Measurements from ENCODE around the gene NUP210.

DNA sequence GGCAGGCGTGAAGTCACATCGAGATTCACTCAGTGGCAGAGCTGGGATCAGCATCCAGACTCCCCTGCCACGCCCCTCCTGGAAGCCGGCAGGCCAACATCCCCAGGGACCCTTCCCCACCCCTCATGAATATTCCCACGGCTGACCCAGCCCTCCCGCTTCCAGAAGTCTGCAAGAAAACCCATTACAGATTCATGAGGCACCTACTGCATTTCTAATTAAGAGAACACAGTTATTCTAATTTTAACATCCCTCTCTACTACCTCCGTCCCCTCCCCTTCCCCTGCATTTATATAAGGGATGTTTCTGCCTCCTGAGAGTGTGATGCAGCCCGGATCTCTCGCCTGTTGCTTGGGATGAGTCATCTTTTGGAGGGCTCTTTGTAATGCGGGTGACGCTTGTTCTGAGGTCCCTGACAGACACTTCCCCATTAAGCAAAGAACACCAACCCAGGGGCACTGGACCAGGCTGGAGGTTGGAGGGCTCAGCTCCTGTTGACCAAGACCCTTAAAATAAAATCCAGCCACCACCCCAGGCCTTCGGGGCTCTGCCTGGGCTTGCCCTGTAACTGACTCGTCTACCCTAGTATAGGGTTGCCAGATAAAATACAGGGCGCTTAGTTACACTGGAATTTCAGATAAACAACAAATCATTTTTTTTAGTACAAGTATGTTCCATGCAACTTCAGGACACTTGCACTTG lies 118.7 kb downstream of the NUP210 start:
- TF ChIP-seq SIN3A (IDR thresholded peaks at IDR 0.05; ENCODE audit: borderline replicate concordance, insufficient read depth, low read length), result no peak
- no peak for TF ChIP-seq TAF1 (IDR thresholded peaks at IDR 0.05; ENCODE audit: borderline replicate concordance, insufficient read depth, low read length)
- TF ChIP-seq REST (IDR thresholded peaks at IDR 0.05; ENCODE audit: insufficient read depth in 1 of 2, low read depth in 2 of 2, low read length in 2 of 2), result no peak
- no peak for TF ChIP-seq POLR2AphosphoS5 (IDR thresholded peaks at IDR 0.05; ENCODE audit: low read depth, low read length)
- TF ChIP-seq FOXP2 (optimal IDR thresholded peaks at IDR 0.05; ENCODE audit: borderline replicate concordance, extremely low read depth, extremely low read length, insufficient read depth), result no peak

Measured in PFSK-1 (cell line).